ENCODE results near the gene ANKRD37.

DNA sequence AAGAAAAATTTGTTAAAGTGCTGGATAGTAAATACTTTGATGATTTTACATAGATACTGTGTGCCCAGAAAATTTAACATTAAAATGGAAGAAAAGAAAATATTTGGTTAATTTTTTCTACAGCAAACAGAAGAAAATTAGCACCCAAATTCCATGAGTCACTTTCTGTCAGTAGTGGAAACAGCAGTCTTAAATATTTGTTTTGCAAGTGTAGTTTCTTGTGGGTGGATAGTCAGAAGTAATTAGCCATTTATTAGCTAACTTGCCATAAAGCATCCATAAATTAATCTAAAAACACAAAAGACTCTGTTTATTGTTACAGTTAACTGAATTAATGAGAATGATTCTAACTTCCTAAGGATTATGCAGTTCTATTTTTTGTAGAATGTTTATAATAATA lies 38.8 kb downstream of the ANKRD37 start:
- TF ChIP-seq CTCF (conservative IDR thresholded peaks at IDR 0.05): no peak
- TF ChIP-seq ZFX (IDR thresholded peaks at IDR 0.05): no peak
